NCI-H345 (cell line): ENCODE results near the gene TMEM132E.
A peak's percentile ranks its signal among the peaks of the same experiment; 100 is the strongest.

ENCODE experiments used
- DNase-seq: peaks from one replicate; lab custom pipeline; 2025; lab: John Stamatoyannopoulos, UW

TMEM132E gene

DNA sequence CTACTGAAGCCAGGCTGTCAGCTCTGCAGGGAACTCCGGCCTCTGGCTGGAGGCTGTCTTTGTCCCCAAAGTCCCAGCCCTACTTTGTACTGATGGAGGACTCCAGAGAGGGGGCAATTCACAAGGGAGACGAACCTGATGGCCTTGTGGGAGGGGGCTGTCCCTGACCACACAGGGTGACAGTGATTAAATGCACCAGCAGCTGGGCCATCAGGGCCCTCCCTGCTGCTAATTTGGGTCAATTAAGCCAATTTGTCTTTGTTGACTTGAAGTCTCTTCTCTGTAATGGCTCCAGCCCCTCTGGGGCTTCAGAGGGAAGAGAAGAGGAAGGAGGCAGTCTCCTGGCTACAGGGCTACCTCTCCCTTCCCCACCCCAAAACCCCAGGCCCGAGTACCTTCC lies 22.0 kb downstream of the TMEM132E start:
- no peak for DNase-seq

DNA sequence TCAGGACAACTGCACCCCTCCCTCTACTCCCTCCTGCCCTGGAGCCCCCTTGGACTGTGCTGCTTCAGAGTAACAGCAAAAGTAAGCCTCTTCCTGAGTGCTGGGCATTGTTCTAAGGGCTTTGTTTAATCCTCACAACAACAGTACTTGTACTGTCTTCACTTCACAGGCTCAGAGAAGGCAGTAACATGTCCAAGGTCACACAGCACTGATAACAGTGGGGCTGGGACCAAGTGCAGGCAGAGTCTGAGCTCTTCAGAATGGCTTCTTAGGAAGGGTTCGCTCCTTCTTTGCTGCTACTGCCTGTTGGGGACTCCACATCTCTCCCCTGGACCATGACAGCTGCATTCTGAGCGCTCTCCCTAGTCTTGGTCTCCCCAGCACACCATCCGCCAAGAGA lies 24.6 kb downstream of the TMEM132E start:
- DNase-seq: no peak

DNA sequence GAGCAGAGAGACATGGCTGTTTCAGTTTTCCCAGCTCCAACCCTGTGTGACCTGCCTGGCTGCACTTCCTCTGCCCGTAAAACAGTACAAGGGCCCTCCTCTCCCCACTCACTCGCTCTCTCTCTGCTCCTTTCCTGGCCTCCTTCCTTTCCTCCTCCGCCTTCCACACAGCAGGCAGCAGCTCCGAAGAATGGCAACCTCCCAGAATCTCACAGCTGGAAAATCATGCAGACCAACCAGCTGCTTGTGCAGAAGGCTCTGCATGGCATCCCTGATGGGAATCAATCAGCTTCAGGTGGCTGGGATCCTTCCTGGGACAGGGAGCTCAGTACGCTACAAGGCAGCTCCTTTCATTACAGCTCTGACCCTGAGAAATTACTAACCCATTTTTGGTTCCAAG lies 27.4 kb downstream of the TMEM132E start:
- no peak for DNase-seq

DNA sequence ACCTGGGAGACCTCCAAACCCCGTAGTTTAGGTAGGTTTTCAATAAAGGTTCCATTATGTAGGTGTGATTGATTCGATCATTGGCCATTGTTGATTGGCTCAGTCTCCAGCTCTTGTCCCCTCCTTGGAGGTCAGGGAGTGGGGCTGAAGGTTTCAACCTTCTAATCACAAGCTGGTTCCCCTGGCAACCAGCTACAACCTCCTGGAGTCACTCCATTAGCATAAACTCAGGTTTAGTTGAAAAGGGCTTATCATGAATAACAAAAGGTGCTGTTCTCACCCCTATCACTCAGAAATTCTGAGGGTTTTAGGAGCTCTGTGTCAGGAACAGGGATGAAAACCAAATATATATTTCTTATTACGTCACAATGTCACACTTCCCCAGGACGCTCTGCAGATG lies 28.5 kb downstream of the TMEM132E start:
- DNase-seq: no peak

DNA sequence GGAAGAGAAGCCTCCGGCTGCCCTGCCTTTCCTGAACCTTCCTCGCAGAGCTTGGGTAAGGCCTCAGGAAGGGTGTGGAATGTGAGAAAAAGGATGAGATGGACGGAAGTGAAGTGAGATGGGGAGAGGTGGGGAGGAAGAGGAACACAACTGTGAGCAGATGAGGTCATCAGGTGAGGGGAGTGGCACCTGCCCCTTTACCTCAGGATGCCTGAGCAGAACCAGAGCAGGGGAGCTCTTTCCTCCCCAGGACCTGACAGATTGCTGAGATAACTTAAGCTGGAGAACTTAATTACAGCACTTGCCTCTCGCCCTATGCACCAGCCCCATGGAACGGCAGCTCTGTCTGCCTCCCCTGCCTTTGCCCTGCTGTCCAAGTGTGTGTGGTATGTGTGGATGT lies 29.8 kb downstream of the TMEM132E start:
- no peak for DNase-seq

GRCh38 chr17:34610039-34610438 lies 30.7 kb downstream of the TMEM132E start:
- no peak for DNase-seq

DNA sequence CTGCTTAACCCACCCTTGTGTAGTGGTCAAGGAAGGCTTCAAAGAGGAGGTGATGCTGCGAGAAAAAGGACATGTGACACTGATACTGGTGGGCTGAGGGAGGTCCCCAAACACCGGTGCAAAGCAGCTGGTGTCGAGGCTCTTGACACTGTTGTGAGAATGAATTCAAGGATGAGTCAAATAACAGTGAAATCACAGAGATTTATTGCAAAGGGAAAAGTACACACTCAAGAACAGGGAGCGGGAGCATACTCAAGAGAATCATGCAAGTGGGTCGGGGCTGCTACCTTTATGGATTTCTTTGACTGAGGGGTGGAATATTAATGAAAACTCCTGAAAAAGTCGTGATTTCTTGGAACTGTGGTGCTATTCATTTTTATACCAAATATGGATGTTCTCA lies 31.1 kb downstream of the TMEM132E start:
- DNase-seq: no peak

DNA sequence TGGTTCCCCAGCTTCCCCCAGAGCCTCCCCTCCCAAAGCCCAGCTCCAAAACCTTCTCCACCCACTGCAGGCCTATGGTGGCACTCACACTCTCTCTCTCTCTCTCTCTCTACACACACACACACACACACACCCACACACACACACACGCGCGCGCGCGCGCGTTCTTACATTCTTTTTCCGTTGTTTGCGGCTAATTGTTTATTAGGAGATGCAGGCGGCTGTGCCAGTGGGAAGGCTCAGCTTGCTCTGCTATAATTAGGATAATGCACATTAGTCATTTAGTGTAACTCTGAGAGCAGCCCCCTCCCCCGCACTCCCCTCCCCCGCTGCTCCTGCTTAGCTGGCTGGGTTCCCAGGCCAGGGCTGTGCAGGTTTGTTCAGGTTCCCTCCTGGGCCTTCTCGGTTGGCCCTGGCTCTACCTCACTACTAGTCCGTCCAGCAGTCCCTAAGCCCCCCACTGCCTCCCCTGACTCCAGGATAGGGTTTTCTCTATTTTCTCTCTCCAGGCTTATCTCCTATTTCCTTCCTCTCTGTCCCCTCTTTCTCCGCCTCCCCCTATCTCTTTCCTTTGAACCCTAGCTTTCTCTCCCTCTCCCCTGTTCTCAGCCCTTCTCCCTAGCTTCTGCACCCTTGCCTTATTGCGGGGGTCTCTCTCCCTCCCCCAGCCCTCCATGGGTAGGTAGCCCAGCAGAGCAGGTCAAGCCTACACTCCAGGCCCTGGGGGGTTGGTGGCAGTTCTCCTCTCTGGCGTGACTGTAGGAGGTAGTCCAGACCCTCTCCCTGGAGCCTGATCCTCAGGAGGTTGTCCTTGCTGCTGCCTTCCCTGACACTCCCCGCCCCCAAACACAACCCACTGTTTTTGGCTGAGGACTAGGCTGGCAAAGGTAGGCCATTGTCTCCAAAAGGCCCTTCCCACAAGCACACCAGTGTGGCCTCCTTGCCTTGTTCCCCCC lies 34.0 kb downstream of the TMEM132E start:
- DNase-seq: peak; percentile 85

GRCh38 chr17:34614698-34615097 lies 35.3 kb downstream of the TMEM132E start:
- peak; percentile 51 for DNase-seq

DNA sequence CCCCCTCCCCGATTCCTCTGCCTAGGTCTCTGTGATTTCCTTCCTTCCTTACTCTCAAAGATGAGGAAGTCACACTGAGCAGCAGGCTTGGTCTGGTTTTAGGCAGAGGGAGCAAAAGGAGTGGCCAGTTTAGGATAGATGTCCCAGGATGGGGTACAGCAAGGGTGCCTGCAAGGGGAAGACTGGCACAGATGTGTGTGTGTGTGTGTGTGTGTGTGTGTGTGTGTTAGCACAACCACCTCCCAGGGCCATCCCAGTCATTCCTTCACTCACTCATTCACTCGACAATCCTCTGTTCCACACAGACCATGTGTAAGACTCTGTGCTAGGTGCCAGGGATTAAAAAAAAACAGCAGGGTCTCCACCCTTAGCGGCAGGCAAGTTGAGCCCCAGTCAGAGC lies 35.9 kb downstream of the TMEM132E start:
- no peak for DNase-seq

GRCh38 chr17:34616148-34616547 lies 36.8 kb downstream of the TMEM132E start:
- peak; percentile 96 for DNase-seq

DNA sequence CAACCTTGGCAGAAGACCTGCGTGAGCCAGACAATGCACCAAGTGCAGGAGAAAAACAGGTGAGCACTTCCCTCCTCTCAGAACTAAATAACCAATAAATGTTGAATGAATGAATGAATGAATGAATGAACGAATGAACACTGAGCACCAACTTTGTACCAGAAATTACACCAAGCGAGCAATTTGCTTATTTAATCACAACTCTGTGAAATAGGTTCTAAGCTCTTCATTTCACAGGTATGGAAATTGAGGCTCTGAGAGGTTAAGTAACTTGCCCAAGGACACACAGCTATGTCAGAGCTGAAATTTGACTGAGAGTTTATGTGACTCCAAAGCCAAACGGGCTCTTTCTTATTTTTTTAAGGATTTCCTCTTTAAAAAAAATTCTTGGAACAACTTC lies 38.0 kb downstream of the TMEM132E start:
- DNase-seq: no peak

DNA sequence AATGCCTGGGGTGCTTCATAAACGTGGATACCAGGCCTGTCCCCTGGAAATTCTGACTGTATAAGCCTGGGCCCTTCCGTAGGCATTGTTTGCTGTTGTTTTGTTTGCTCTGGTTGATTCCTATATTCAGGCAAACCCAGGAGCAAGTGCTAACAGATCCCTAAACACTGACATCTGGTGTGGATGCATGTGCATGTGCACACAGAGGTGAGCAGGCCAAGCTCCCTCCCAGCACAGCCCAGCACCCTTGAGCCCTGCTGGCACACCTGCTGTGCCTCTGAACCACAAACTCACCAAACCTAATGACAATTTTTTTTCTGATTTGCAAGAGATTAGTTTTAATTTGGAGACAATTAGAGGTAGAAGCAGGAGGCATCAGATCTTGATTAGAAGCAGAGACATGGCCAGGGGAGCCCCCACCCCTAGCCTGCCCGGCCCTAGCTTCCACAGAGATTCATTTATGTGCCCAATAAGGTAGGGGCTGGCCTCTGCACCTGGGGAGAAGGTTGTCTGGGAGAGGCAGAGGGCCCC lies 40.4 kb downstream of the TMEM132E start:
- DNase-seq: peak; percentile 85

DNA sequence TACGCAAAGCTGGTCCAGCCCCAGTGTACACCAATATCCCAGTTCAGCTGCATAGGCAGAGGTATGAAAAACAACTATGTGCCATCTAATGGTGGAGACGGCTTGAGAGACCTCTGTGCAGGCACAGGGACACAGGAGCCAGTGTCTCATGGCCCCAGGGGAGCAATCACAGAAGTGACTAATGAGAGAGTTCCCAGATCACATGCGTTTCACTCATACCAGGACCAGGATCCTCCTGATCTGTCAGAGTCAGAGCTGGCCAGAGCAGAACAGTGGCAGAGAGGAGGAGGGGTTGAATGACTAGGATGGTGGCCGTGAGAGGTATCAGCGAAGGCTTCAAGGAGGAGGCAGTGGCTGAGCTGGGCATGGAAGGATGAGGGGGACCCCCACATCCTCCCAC lies 41.1 kb downstream of the TMEM132E start:
- peak; percentile 67 for DNase-seq

DNA sequence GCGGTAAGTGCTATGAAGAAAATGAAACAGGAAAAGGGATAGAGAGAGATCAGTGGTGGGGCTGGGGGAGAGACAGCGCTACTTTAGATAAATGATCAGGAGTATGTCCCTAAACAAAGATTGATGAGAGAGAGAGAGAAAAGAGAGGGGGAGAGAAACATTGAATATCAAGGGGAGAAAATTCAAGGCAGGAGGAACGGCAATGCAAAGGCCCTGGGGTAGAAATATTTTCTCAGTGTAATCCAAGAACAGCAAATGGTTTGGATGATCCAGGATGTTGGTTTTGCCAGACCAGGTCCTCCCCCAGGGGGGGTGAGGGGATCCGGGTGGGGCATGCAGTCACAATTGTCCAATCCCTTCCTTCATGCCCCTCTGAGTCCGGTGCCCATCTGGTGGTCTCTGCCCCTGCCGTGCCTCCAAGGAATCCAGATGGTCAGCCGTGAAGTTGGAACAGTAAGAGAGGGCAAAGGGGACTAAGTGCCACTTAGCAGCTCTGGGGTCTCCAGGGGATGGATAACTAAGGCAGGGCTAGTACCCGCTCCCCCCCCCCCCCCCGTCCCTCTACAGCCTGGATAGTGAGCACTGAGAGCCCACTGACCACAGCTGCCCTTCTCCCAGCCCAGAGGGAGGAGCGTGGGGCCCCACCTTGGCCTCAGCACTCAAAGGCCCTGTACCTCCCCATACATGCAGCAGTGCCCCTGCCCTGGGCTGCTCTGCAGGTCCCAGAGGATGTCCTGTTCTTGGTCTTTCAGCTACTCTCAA lies 43.7 kb downstream of the TMEM132E start:
- no peak for DNase-seq

GRCh38 chr17:34623856-34624766 lies 44.7 kb downstream of the TMEM132E start:
- DNase-seq: peak; percentile 51

GRCh38 chr17:34624767-34625383 lies 45.5 kb downstream of the TMEM132E start:
- DNase-seq: no peak

GRCh38 chr17:34626121-34626681 lies 46.8 kb downstream of the TMEM132E start:
- DNase-seq: no peak

DNA sequence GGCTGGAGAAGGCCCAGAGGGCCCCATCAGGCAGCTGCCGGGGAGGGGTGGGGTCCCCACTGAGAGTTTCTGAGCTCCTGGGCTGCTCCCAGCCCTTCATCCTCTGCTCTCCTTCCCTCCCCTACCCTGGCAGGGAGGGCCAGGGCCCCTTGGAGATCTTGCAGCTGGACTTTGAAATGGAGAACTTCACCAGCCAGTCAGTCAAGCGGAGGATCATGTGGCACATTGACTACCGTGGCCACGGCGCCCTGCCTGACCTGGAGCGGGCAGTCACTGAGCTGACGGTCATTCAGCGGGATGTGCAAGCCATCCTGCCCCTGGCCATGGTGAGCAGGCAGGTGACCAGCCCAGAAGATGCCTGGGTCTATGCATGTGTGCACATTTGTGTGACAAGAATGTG lies 49.5 kb downstream of the TMEM132E start:
- DNase-seq: no peak

DNA sequence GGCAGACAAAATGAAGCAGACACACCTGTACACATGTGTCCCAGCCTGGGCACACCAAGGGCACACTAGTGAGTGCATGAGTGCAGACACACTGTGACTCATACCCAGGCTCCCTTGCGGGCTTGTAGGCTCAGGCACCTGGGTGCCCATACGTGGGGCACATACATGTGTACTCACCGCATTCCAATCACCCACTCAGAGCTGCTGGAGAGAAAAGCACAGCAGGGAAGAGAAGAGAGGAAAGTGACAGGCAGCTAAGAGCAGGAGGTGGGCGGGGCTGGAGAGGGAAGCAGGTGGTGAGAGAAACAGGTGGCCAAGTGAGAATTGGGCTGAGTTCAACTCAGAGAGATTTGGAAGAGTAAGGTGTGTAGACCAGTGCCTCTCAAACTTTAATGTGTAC lies 54.0 kb downstream of the TMEM132E start:
- DNase-seq: peak; percentile 98

DNA sequence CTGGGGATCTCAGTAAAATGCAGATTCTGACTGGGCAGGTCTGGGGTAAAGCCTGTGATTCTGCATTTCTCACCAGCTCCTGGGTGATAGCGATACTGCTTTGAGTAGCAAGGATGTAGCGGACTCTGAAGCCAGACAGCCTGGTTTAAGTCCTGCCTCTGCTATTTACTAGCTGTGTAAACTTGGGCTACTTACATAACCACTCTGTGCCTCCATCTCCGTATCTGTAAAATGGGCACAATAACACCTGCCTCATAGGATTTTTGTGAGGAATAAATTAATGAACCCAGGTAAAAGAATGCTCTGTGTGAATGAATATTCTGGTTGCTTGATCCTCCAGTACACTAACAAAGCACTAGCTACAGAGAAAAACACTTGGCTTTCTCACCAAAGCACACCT lies 54.4 kb downstream of the TMEM132E start:
- DNase-seq: no peak
